Hepatocyte (in vitro differentiated cells): ENCODE data around the gene GUCD1. TPM values are rescaled to one million over a fixed set of nuclear protein-coding genes. Genes with fewer than 3 reads are reported as not detected.
A peak's percentile ranks its signal among the peaks of the same experiment; 100 is the strongest.

Experiments
- DNase-seq: peaks from one replicate; pipeline ENCODE4 v3.0.0-alpha.2; 2016; ENCODE audit warnings: low spot score
- H2AFZ ChIP-seq: fragments of 200-600 bp; sonication (generic); 2 replicates; pipeline ENCODE4 v1.6.0; 2016; ENCODE audit warnings: antibody characterized with exemption, mild to moderate bottlenecking
- H3K27ac ChIP-seq: fragments of 200-600 bp; sonication (generic); 2 replicates; pipeline ENCODE4 v1.5.1; 2016; ENCODE audit warnings: mild to moderate bottlenecking
- H3K27me3 ChIP-seq: fragments of 200-600 bp; sonication (generic); 2 replicates; pipeline ENCODE4 v1.6.1; 2016
- H3K36me3 ChIP-seq: fragments of 200-600 bp; sonication (generic); replicated peaks from 2 replicates; pipeline ENCODE4 v1.5.1; 2016; ENCODE audit warnings: low read depth; ENCODE audit not compliant: insufficient read depth
- H3K4me1 ChIP-seq: fragments of 200-600 bp; sonication (generic); 2 replicates; pipeline ENCODE4 v1.5.1; 2016; ENCODE audit warnings: mild to moderate bottlenecking, moderate library complexity; ENCODE audit not compliant: insufficient read depth
- H3K4me2 ChIP-seq: fragments of 200-600 bp; sonication (generic); 2 replicates; pipeline ENCODE4 v1.6.0; 2016
- H3K4me3 ChIP-seq: fragments of 200-600 bp; sonication (generic); 2 replicates; pipeline ENCODE4 v1.5.1; 2016; ENCODE audit warnings: mild to moderate bottlenecking
- H3K79me2 ChIP-seq: fragments of 200-600 bp; sonication (generic); 2 replicates; pipeline ENCODE4 v1.6.0; 2017; ENCODE audit warnings: mild to moderate bottlenecking
- H3K9me2 ChIP-seq: fragments of 200-600 bp; sonication (generic); replicated peaks from 2 replicates; pipeline ENCODE4 v1.6.0; 2017; ENCODE audit warnings: mild to moderate bottlenecking; ENCODE audit not compliant: insufficient read depth
- H3K9me3 ChIP-seq: fragments of 200-600 bp; sonication (generic); 2 replicates; pipeline ENCODE4 v1.5.1; 2016; ENCODE audit warnings: low read depth, mild to moderate bottlenecking
- H4K20me1 ChIP-seq: fragments of 200-600 bp; sonication (generic); 2 replicates; pipeline ENCODE4 v1.6.0; 2016; ENCODE audit warnings: mild to moderate bottlenecking; ENCODE audit not compliant: insufficient read depth, poor library complexity, severe bottlenecking
- EZH2 ChIP-seq: fragments of 200-600 bp; sonication (generic); IDR thresholded peaks from 2 replicates; pipeline ENCODE4 v1.6.1; 2016; ENCODE audit warnings: antibody characterized with exemption, mild to moderate bottlenecking, borderline replicate concordance
- EZH2phosphoT487 ChIP-seq: fragments of 200-600 bp; sonication (generic); IDR thresholded peaks from one replicate; pipeline ENCODE4 v1.6.1; 2018; ENCODE audit warnings: antibody characterized with exemption, mild to moderate bottlenecking, low read depth, moderate library complexity; ENCODE audit not compliant: unreplicated experiment, severe bottlenecking
- WGBS: methylation state at CpG from one replicate; pipeline ENCODE4 v1.1.6; 2016; ENCODE audit warnings: low lambda C conversion rate; ENCODE audit errors: missing lambda C conversion rate; 5-methylcytosine and 5-hydroxymethylcytosine counted together
- polyA plus RNA-seq: library from polyadenylated mRNA; unstranded; fragments of >200 nt; fragmentation: Nextera tagmentation; extraction: Ambion mirVana; gene quantifications from 2 replicates; pipeline ENCODE4 v1.2.1, GENCODE V29; 2016
- total RNA-seq: library from RNA; depleted of rRNA; stranded (reverse); fragments of >200 nt; gene quantifications from 2 replicates; pipeline ENCODE4 v1.2.3, GENCODE V29; 2014
- TF ChIP-seq, protein P1 (sequence below): fragments of 200-600 bp; sonication (generic); IDR thresholded peaks from 2 replicates; pipeline ENCODE4 v1.5.1; 2016; ENCODE audit warnings: antibody characterized with exemption, mild to moderate bottlenecking; ENCODE audit not compliant: poor library complexity

Gene GUCD1
- total and polyA plus RNA-seq, 2 experiments from 2014 or later: 102 to 149 TPM

DNA sequence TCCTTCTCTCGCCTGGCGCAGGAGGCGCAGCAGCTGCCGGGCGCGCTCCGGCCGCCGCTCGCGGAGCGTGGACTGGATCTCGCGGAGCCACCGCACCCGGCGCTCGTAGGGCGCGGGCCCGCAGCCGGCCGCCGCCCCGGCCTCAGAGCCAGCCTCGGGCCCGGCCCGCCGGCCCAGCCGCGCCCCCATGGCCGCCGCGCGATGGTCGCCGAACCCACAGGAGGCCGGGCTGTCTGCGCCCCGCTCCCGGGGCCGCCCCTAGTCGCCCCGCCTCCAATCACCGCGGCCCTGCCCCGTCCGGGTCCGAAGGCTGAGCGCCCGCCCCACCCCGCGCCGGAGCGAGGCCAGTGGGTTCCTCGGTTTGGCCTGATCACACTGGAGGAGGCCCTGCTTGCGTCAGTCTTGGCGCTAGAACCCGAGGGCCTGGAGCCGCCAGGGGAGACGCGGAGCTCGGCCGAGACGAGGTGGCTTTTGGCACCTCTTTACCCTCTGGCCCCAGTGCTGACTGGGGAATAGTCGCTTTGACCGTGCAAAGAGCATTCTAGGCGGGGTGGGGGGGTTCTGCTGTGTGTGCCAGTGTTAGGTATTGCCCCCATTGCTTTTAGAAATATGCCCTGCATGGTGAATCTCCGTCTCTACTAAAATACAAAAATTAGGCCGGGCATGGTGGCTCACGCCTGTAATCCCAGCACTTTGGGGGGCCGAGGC, 38.1 kb upstream of the GUCD1 start, which contains the start of gene LRRC75B:
Gene LRRC75B, minus strand, starts transcription at position 223 of the 708 bp plus-strand sequence. Its CDS starts 34 bp downstream, at position 189.
- Histone ChIP-seq H3K36me3 (no peaks in the 10 kb centered on the region), H3K4me3 (peak within 1 kb of the TSS; percentile 92), H3K9me2 (no peaks in the 10 kb centered on the region), H3K4me1 (peaks cover 14% of the 10 kb centered on the region), H3K79me2 (peaks cover 3% of the 10 kb centered on the region), H3K9me3 (no peaks in the 10 kb centered on the region), H4K20me1 (no peaks in the 10 kb centered on the region), H3K27ac (peak within 1 kb of the TSS; percentile 86), H3K27me3 (no peaks in the 10 kb centered on the region), H3K4me2 (peak within 1 kb of the TSS; percentile 98), H2AFZ (peak within 1 kb of the TSS; percentile 75)
- TF ChIP-seq, protein P1, sequence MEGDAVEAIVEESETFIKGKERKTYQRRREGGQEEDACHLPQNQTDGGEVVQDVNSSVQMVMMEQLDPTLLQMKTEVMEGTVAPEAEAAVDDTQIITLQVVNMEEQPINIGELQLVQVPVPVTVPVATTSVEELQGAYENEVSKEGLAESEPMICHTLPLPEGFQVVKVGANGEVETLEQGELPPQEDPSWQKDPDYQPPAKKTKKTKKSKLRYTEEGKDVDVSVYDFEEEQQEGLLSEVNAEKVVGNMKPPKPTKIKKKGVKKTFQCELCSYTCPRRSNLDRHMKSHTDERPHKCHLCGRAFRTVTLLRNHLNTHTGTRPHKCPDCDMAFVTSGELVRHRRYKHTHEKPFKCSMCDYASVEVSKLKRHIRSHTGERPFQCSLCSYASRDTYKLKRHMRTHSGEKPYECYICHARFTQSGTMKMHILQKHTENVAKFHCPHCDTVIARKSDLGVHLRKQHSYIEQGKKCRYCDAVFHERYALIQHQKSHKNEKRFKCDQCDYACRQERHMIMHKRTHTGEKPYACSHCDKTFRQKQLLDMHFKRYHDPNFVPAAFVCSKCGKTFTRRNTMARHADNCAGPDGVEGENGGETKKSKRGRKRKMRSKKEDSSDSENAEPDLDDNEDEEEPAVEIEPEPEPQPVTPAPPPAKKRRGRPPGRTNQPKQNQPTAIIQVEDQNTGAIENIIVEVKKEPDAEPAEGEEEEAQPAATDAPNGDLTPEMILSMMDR: no peak
- TF ChIP-seq EZH2 (no peak), EZH2phosphoT487 (no peak)
- 11% methylated on average over 32 of the region's 72 CpGs for WGBS
- DNase-seq: peak; percentile 93

DNA sequence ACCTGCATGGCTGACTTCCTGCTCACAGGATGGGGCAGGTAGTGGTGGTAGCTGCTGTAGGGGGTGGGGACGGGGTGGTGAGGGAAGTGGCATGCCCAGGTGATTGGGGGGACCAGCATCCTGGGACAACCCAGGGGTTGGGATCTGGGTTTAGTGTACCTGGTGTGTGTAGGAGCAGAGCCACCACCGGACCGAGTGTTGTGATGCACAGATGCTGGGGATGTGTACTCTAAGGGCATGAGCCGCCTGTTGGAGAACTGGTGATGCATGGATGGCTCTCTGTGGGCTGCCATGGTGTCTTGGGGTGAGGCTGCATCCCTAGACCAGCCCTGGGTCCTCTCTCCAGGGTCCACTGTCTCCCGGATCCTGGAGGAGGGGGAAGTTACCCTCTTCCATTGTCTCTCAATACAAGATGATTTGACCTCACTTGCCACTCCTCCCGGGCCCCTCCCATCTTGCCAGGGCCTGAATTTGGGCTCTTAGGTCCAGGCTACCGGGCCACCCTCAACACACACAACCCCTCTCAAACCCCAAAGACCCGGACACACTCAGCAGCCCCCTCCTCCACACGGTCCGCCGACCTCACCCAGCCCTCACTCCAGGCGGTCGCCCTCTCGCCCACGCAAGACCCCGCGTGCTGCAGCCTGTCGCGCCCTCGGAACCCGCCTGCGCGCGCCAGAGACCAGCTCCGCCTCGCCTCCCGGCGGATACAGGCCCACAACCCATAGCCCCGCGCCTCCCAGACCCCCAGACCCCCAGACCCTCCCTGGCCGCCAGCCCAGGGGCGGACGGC, 37.3 kb upstream of the GUCD1 start:
- WGBS: 24% methylated on average over 12 of the region's 33 CpGs
- Histone ChIP-seq H4K20me1 (no peaks in the 10 kb centered on the region), H3K9me3 (no peaks in the 10 kb centered on the region), H3K9me2 (no peaks in the 10 kb centered on the region), H3K4me1 (peaks cover 14% of the 10 kb centered on the region), H3K27me3 (no peaks in the 10 kb centered on the region), H3K4me2 (peak overlapping the region; percentile 98), H3K79me2 (peaks cover 3% of the 10 kb centered on the region), H3K4me3 (peak overlapping the region; percentile 92), H2AFZ (peak overlapping the region; percentile 75), H3K27ac (peak overlapping the region; percentile 86), H3K36me3 (no peaks in the 10 kb centered on the region)
- TF ChIP-seq EZH2phosphoT487: no peak
- no peak for TF ChIP-seq EZH2
- TF ChIP-seq, protein P1: no peak
- no peak for DNase-seq

DNA sequence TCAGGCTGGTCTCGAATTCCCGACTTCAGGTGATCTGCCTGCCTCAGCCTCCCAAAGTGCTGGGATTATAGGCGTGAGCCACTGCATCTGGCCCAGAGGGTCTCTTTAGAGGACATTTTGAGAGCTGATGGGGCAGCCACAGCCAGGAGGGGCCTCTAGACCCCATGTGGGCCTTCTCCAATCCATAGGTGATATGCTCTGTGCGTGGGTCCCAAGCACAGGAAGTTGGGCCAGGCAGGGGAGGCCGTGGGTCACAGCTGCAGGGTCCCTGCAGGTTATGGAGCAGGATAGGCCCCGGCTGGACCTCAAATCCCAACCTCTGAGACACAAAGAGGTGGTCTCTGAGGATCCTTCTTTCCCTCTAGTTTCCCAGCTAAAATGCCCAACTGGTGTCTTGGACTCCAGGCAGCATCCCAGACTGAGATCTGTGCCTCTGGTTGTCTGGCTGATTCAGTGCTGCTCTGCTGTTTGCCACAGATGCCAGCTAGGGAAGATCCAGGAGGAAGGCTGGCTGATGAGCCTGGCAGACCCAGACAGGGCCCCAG, 36.4 kb upstream of the GUCD1 start:
- DNase-seq: no peak
- no peak for TF ChIP-seq EZH2
- TF ChIP-seq, protein P1: no peak
- TF ChIP-seq EZH2phosphoT487: no peak
- Histone ChIP-seq H3K36me3 (no peaks in the 10 kb centered on the region), H3K4me1 (peaks cover 14% of the 10 kb centered on the region), H3K4me2 (peak overlapping the region; percentile 98), H3K9me2 (no peaks in the 10 kb centered on the region), H3K9me3 (no peaks in the 10 kb centered on the region), H3K4me3 (no peak overlapping the region), H2AFZ (no peak overlapping the region), H3K27me3 (no peaks in the 10 kb centered on the region), H3K79me2 (peaks cover 3% of the 10 kb centered on the region), H4K20me1 (no peaks in the 10 kb centered on the region), H3K27ac (no peak overlapping the region)
- 92% methylated on average over 6 of the region's 6 CpGs for WGBS
